Measurements from ENCODE around the gene ELP6.

The ELP6 gene

GRCh38 chr3:47513125-47513929 lies at the start of gene ELP6:
TSS of gene ELP6 (minus strand) at chr3:47513712. CDS start at chr3:47513590, 122 bp downstream.
- DNase-seq = peak; percentile 97 to 98

DNA sequence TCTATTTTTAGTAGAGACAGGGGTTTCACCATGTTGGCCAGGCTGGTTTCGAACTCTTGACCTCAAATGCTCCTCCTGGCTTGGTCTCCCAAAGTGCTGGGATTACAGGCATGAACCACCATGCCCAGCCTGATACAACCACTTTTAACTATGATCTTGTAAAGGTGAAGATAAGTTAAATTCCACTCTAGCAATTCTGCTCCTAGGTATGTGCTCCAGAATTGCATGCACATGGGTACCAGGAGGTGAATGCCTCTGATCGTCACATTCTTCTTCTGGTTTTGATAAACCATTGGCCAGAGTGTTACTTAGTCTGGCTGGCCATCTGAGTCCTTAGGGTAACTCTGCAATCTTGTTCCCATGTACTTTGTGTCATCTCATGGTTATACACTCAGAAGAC lies 42.8 kb upstream of the ELP6 start:
- no peak for DNase-seq

DNA sequence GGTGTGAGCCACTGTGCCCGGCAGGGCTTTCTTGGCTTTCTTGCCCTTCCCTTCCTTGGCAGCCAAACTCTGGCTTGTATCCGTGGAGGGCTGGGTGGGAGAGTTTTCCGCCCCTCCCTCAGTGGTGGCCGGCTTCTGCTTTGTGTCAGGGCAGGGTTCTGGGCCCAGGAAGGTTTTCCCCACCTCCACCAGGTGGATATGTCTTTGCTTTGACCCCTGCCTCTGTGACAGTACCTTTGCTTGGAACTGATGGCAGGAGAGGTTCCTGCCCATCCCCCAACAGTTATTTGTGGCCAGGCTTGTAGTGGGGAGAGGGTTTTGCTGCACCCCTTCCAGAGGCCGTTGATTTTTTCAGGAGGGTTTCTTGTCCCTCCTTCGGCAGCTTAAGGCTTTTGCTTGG lies 40.8 kb upstream of the ELP6 start:
- DNase-seq = no peak

DNA sequence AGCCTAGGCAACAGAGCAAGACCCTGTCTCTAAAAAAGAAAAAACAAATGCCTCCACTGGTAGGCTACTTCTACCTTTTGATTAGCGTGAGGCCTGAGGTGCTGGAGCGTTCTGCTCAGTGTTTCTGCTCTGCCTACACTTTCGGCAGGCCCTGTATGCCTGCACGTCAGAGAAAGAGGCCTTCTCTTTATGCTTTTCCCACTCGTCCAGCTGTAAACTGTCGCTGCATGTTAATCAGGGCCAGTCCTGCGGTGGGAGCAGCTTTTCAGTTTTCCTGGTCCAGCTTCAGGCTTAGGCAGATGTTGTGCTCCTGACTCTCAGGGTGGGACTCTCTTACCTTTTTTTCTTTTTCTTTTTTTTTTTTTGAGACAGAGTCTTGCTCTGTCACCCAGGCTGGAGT lies 39.9 kb upstream of the ELP6 start:
- no peak for DNase-seq

- DNase-seq = no peak
These were observed 29.1 kb upstream of the ELP6 start for GRCh38 chr3:47542471-47543173.

- DNase-seq = no peak
These were observed 28.1 kb upstream of the ELP6 start for GRCh38 chr3:47541583-47542108.

DNA sequence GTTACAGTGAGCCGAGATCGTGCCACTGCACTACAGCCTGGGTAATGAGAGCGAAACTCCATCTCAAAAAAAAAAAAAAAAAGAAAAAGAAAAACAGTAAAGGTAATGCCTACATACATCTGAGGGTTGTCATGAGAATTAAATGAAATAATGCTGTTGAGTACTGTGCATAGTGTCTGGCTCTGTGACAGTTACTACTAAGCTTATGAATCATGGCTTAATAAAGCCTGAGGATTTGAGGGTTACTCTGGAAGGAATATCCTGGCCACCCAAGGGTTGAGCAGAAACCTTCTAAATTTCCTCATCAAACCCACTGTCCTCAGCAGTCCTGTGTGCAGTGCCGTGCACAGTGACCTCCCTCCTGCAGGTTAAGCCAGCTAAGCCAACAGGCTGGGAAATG lies 26.8 kb upstream of the ELP6 start:
- DNase-seq = no peak

- no peak for DNase-seq
These were observed 23.5 kb upstream of the ELP6 start for GRCh38 chr3:47536967-47537366.

- no peak for DNase-seq
These were observed 22.8 kb upstream of the ELP6 start for GRCh38 chr3:47536221-47536891.

DNA sequence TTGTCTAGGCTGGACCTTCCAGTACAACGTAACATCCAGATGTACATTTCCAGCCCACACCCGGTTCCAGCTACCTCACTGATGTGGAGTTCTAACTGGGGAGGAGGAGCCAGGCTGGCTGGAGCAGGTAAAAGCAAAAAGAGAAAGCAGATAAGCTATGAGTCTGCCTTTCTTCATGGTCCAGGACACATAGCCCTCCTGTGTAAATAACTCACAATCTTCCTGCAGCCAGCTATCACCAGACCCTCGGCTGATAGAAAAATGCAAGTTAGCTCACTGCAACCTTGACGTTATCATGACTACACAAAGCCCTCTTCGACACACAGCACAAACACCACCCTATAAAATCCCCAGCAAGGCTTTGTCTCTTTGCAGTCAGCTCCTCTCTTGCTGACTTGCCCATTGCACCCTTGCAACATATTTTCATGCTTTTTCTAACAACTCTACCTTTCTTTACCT lies 20.5 kb upstream of the ELP6 start:
- no peak for DNase-seq

GRCh38 chr3:47533481-47533880 lies 20.0 kb upstream of the ELP6 start:
- DNase-seq = no peak

- no peak for DNase-seq
These were observed 14.6 kb upstream of the ELP6 start for GRCh38 chr3:47527952-47528725.

DNA sequence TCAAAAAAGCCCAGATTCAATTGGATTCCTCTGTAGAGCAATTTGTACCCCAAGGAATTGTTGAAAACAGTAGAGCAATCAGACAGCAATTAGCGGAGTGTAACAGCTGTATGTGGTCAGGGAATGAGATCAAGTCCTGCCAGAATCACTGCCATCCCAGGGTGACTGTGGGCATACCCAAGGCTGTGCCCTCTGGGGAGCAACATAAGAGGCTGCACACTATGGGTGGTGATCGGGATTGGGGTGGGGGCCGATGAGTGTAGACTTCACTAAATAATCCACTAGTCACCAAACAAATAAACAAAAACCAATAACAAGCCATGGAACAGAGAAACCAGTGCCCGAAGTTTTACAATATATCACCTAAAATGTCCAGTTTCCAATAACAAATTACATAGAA lies 12.1 kb upstream of the ELP6 start:
- DNase-seq = no peak

- DNase-seq = no peak
These were observed 10.0 kb upstream of the ELP6 start for GRCh38 chr3:47523310-47524073.

DNA sequence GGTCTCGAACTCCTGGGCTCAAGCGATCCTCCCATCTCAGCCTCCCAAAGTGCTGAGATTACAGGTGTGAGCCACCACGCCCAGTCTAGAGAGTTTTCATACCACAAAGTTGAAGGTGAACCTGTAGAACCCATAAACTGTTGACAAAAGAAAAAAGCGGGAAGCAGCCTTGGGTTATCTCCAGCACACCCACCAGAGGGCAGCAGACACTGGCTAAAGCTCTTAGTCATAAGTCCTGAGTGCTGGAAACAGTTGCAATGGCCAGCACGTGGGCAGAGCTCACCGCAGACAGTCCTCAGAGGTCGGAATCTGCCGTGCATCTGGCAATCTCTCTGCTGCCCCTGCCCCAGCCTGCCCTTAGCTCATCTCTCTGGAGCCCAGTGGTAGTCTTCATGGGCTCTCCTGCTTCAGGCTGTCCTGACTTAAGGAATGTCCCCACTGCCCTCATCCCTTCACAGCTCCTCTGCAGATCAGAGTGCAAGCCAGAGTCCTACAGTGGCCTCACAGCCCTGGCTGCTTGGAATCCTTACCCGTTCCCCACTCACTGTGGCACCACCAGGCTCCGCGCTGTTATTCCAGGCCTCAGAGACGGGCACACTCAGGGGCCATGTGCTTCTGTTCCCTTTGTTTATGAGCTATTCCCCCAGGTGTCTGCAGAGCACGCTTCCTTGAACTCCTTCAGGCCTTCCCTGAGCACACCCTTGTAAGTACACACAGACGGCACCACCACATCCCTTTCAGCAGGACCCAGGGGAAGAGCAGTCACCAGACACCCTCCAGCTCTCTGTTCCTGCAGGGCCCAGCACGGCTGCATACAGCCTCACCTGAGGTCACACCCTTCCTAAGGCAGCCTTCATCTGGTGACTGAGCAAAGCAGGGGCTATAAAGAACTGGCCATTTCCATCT lies 8.8 kb upstream of the ELP6 start:
- DNase-seq = peak; percentile 79 to 81

- DNase-seq = no peak
These were observed 7.2 kb upstream of the ELP6 start for GRCh38 chr3:47520756-47521155.

DNA sequence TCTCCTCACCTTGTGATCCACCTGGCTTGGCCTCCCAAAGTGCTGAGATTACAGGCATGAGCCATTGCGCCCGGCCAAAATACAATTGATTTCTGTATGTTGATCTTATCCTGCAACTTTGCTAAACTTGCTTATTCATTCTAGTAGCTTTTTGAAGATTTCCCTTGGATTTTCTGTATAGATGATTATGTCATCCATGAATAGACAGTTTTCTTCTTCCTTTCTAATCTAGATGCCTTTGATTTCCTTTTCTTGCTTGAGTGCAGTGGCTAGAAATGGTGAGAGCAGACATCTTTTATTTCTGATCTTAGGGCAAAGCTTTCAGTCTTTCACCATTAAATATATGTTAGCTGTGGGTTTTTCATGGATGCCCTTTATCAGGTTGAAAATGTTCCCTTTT lies 4.4 kb upstream of the ELP6 start:
- no peak for DNase-seq

DNA sequence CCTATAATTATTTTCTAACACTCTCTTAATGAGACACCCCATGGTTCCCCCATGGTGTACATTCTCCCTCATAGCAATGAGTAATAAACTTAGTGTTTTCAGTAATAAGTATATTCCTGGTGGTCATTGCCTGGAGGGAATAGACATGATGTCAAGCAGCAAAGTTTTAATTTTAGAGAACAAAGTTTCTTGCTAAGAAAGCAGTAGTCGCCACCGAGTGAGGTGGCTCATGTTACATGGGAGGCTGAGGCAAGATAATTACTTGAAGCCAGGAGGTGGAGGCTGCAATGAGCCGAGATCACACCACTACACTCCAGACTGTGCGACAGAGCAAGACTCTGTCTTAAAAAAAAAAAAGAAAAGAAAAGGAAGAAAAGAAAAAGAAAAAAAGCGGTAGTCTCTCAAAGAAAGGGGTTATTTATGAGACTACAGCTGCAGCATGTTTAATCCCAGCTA lies 2.4 kb upstream of the ELP6 start:
- no peak for DNase-seq

- no peak for DNase-seq
These were observed 1.6 kb upstream of the ELP6 start for GRCh38 chr3:47515100-47515499.

DNA sequence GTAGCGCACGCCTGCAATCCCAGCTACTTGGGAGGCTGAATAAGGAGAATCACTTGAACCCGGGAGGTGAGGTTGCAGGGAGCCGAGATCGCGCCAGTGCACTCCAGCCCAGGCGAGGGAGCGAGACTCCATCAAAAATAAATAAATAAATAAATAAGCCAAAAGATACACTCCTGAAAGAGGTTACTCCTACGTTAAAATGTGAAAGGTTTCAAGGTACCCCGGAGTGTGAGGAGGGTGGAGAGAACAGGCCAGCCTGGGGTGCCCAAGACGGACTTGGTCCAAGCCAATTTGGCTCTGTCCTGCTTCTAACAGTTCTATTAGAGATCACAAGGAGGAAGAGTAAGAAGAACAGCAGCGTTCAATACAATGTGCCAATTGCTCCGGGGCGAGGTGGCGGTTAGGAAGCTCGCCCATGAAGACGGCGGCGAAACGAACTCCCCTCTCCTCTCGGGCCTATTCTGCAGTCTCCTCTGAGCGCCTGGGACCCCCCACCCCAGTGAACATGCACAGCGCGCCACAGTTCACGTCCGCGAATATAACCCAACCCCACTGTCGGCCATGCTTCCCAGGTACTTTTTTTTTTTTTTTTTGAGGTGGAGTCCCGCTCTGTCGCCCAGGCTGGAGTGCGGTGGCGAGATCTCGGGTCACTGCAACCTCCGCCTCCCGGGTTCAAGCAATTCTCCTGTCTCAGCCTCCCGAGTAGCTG lies 942 bp downstream of the ELP6 start:
- DNase-seq = peak; percentile 11 to 29

Data from CD4-positive, alpha-beta T cell treated with Interleukin-1 beta for 1 hour (primary cell).